Subcutaneous abdominal adipose tissue (tissue), 5 donors: ENCODE results near the gene TSPAN15.

ENCODE experiments used
- H3K27ac ChIP-seq: one replicate; pipeline ENCODE4 v1.7.0; 2013; ENCODE audit warnings: low read depth, mild to moderate bottlenecking, inconsistent platforms, low read length, moderate library complexity
- H3K27me3 ChIP-seq, 5 donors: one replicate each; pipeline ENCODE4 v1.7.0; 2013; ENCODE audit warnings: low read length in 5 of 5, inconsistent platforms in 1 of 5; ENCODE audit not compliant: control insufficient read depth in 5 of 5, insufficient read depth in 4 of 5
- H3K36me3 ChIP-seq, 5 donors: one replicate each; pipeline ENCODE4 v1.7.0; 2013; ENCODE audit warnings: low read length in 5 of 5; ENCODE audit not compliant: control insufficient read depth in 5 of 5, insufficient read depth in 5 of 5
- H3K4me1 ChIP-seq, 5 donors: one replicate each; pipeline ENCODE4 v1.7.0; 2013; ENCODE audit warnings: low read length in 5 of 5, mild to moderate bottlenecking in 3 of 5, moderate library complexity in 1 of 5; ENCODE audit not compliant: control insufficient read depth in 5 of 5, insufficient read depth in 5 of 5
- H3K4me3 ChIP-seq, 5 donors: one replicate each; pipeline ENCODE4 v1.7.0; 2013; ENCODE audit warnings: low read length in 5 of 5, low read depth in 1 of 5
- H3K9ac ChIP-seq, 5 donors: one replicate each; pipeline ENCODE4 v1.7.0; 2013; ENCODE audit warnings: low read length in 5 of 5, mild to moderate bottlenecking in 4 of 5, moderate library complexity in 3 of 5
- H3K9me3 ChIP-seq, 5 donors: one replicate each; pipeline ENCODE4 v1.7.0; 2013; ENCODE audit warnings: low read length in 5 of 5; ENCODE audit not compliant: control insufficient read depth in 5 of 5
- donor health status: healthy.
- donor health status: healthy.
- donor health status: healthy.
- donor health status: healthy.
- donor health status: healthy.

Gene TSPAN15

DNA sequence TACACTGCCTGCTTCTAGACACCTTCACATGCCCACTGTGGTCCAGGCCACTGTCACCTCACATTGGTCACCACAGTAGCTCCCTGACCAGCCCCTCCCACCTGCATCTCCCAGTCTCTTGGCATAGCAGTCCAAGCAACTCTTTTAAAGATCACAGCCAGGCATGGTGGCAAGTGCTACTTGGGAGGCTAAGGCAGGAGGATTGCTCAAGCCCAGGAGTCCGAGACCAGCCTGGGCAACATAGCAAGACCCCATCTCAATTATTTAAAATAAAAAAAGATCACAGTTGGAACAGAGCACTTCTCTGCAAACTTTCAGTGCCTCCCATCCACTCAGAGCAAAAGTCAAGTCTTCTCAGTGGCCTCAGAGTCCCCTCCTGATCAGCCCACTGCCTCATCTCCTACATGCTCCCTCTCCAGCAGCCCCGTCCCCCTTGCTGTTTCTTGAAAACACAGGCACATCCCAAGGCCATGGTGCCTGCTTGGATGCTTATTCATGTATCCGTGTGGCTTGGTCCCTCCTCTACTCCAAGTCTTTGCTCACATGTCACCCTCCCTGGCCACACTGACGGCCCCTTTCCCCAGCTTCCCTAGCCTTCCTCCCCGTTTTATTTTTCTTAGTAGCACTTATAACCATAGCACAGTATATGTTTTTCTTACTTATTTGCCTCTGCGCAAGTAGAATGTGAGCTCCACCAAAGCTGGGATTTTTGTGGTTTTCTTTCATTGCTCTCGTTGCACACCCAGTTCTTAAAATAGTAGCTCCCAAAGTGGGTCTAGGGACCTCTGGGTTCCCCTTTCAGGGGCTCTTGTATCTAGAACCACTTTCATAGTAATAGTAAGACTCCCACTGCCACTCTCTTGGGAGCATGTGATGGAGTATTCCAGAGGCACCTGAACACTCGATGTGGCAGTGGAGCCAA, 19.5 kb downstream of the TSPAN15 start:
- no peak overlapping the region for H3K4me3 ChIP-seq
- H3K36me3 ChIP-seq: no peaks in the 10 kb centered on the region
- H3K4me1 ChIP-seq: peaks cover 48 to 99% (median 97%) of the 10 kb centered on the region in 5 donors
- no peak overlapping the region for H3K9ac ChIP-seq
- peak overlapping the region; percentile 98 for H3K27ac ChIP-seq
- no peaks in the 10 kb centered on the region for H3K27me3 ChIP-seq
- no peaks in the 10 kb centered on the region for H3K9me3 ChIP-seq

DNA sequence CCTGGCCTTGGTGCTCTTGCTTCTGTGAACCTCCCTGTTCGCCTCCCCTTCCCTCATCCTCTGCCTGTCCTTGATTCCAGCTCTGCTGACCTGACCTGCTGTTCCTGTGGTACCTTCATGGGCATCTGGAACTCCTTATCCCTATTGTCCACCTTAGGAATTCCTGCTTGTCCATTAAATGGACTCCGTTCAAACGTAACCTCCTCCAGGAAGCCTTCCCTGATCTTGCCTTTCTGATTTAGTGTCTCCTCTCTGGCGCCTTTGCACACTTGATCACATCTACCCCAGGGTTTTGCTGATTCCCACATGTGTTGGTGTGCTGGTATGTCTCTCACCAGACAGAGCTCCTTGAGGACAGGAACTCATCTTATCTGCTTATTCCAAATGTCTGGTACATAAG, 20.9 kb downstream of the TSPAN15 start:
- Histone ChIP-seq H3K9ac (peak overlapping the region in 1 of 5 donors; percentile 6), H3K36me3 (no peaks in the 10 kb centered on the region), H3K4me1 (peaks cover 37 to 98% (median 96%) of the 10 kb centered on the region in 5 donors), H3K27ac (peak overlapping the region; percentile 98), H3K4me3 (no peak overlapping the region), H3K27me3 (no peaks in the 10 kb centered on the region), H3K9me3 (no peaks in the 10 kb centered on the region)

GRCh38 chr10:69472544-69472943, 21.3 kb downstream of the TSPAN15 start:
- Histone ChIP-seq H3K9me3 (no peaks in the 10 kb centered on the region), H3K27me3 (no peaks in the 10 kb centered on the region), H3K36me3 (peaks cover 0 to 4% (median 0%) of the 10 kb centered on the region in 5 donors), H3K9ac (peak overlapping the region in 4 of 5 donors; percentile 6 to 90 (median 16)), H3K27ac (peak overlapping the region; percentile 98), H3K4me1 (peaks cover 36 to 98% (median 94%) of the 10 kb centered on the region in 5 donors), H3K4me3 (peak overlapping the region in 2 of 5 donors; percentile 37 to 39)

- Histone ChIP-seq H3K9me3 (no peaks in the 10 kb centered on the region), H3K27ac (peak overlapping the region; percentile 98), H3K9ac (peak overlapping the region in 3 of 5 donors; percentile 15 to 90 (median 16)), H3K4me3 (peak overlapping the region in 3 of 5 donors; percentile 22 to 39 (median 30)), H3K4me1 (peaks cover 37 to 100% (median 95%) of the 10 kb centered on the region in 5 donors), H3K36me3 (peaks cover 0 to 7% (median 4%) of the 10 kb centered on the region in 5 donors), H3K27me3 (no peaks in the 10 kb centered on the region)
These were observed 22.2 kb downstream of the TSPAN15 start for GRCh38 chr10:69473304-69473990.

DNA sequence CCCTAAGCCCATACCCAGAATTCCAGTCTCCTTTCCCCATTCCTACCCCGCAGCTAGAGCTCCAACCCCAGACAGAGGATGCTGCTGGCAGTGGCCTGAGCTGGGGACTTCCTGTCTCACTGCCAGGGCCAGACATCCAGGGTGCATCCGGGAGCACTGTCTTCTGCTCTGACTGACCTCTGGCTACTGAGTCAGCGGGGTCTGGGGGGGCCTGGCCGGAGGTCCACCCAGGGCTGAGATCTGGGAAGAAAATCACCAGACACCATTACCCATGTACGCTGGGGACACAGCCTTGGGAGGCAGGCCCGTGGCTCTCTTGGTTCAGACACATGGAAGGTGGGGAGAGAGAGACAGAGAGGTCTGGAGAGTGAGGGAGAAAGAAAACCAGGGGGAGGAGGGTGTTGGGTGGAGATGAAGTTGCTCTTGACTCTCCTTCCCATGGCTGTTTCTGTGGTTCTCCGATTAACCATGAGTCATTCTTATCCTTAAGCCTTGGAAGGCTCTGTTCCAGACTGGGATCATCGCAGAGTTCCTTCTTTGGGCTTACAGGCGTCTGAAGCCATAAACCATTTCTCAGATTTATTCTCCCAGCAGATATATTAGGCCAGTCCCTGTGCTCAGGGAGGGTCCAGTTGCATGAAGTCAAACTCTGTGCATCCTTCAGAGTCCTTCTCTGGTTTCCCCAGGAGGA, 23.6 kb downstream of the TSPAN15 start:
- H3K9ac ChIP-seq: peak overlapping the region in 4 of 5 donors; percentile 26 to 87 (median 62)
- peak overlapping the region; percentile 98 for H3K27ac ChIP-seq
- H3K4me1 ChIP-seq: peaks cover 39 to 100% (median 96%) of the 10 kb centered on the region in 5 donors

DNA sequence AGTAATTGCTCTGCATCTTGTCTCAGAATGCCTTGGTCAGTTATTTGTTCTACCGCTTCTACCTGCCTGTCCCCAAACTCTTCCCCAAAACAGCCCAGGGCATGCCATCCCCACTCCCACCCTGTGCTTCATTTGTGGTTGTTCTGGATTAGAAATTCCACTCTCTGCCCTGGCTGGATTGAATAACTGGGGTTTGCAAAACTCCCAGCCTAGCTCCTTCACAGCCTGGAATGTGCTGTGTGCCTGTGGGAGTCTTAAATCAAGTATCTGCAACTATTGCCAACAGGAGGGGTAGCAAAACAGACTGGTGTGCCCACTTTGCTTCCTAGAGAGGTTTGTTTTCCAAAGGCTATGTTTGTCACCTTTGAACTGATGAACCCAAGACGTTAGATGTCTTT, 24.2 kb downstream of the TSPAN15 start:
- Histone ChIP-seq H3K27me3 (no peaks in the 10 kb centered on the region), H3K4me1 (peaks cover 39 to 100% (median 96%) of the 10 kb centered on the region in 5 donors), H3K9ac (peak overlapping the region in 2 of 5 donors; percentile 57 to 67), H3K27ac (peak overlapping the region; percentile 98), H3K36me3 (peaks cover 0 to 7% (median 4%) of the 10 kb centered on the region in 5 donors), H3K9me3 (no peaks in the 10 kb centered on the region), H3K4me3 (peak overlapping the region in 3 of 5 donors; percentile 3 to 32 (median 14))

More for the DNA sequence above, 23.6 kb downstream of the TSPAN15 start:
- peak overlapping the region; percentile 7 to 32 (median 14) for H3K4me3 ChIP-seq
- H3K36me3 ChIP-seq: peaks cover 0 to 7% (median 4%) of the 10 kb centered on the region in 5 donors
- H3K27me3 ChIP-seq: no peaks in the 10 kb centered on the region
- no peaks in the 10 kb centered on the region for H3K9me3 ChIP-seq

DNA sequence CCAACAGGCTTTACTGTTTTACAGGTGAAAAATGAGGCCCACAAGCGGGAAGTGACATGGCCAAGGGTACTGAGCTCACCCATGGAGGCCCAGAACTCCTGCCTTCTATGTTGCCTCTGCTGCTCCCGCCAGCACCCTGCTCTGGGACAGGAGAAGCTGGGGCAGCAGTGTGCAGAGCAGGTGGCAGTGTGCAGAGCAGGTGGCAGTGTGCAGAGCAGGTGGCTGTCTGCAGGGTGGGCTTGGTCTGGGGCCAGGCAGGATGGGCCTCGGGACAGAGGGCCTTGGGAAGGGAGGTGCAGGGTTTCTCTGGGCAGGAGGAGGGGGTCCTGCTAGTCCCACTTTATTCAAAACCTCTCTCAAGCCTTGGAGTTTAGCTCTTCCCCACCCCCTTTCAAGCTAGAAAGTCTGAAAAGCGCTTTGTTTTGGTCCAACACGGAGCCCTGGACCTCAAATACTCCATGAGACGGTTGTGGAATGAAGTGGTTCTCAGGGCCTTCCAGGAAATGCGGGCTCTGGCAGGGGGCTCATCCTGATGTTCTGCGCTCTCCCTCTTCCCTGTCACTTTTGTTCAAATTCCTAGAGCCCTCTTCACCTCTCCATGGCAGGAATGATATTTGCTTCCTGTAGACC, 26.8 kb downstream of the TSPAN15 start:
- Histone ChIP-seq H3K4me1 (peaks cover 40 to 100% (median 95%) of the 10 kb centered on the region in 5 donors), H3K9ac (peak overlapping the region in 1 of 5 donors; percentile 31)

GRCh38 chr10:69479240-69480067, 28.2 kb downstream of the TSPAN15 start:
- H3K4me1 ChIP-seq: peaks cover 33 to 100% (median 95%) of the 10 kb centered on the region in 5 donors
- H3K36me3 ChIP-seq: peaks cover 0 to 18% (median 6%) of the 10 kb centered on the region in 5 donors
- H3K27ac ChIP-seq: peak overlapping the region; percentile 78
- peak overlapping the region in 4 of 5 donors; percentile 47 to 63 (median 50) for H3K9ac ChIP-seq
- H3K9me3 ChIP-seq: no peaks in the 10 kb centered on the region
- no peaks in the 10 kb centered on the region for H3K27me3 ChIP-seq
- H3K4me3 ChIP-seq: peak overlapping the region in 2 of 5 donors; percentile 17 to 20

More for the DNA sequence above, 26.8 kb downstream of the TSPAN15 start:
- Histone ChIP-seq H3K9me3 (no peaks in the 10 kb centered on the region), H3K36me3 (peaks cover 0 to 7% (median 4%) of the 10 kb centered on the region in 5 donors), H3K27ac (peak overlapping the region; percentile 78), H3K27me3 (no peaks in the 10 kb centered on the region), H3K4me3 (no peak overlapping the region)
